Prostate gland (tissue), 2 donors: ENCODE results near the gene ELP1.

Source experiments
- POLR2A ChIP-seq: fragments of 450-650 bp; IDR thresholded peaks from one replicate; pipeline ENCODE4 v1.6.1; 2016; ENCODE audit warnings: antibody characterized with exemption, mild to moderate bottlenecking
- POLR2AphosphoS5 ChIP-seq: sonication (generic); formaldehyde crosslinking; IDR thresholded peaks from one replicate; pipeline ENCODE4 v1.6.1; 2017; ENCODE audit warnings: antibody characterized with exemption
- TF ChIP-seq, protein P1 (sequence below), 4 experiments: fragments of 200-600 bp in 2 of 4; fragments of 450-650 bp in 2 of 4; sonication (generic) in 2 of 4; IDR thresholded peaks; 1 replicate in 3 of 4; 2 replicates in 1 of 4; pipeline ENCODE4 v1.5.1; 2016 to 2019; ENCODE audit warnings: antibody characterized with exemption in 4 of 4, mild to moderate bottlenecking in 2 of 4, moderate library complexity in 2 of 4

DNA sequence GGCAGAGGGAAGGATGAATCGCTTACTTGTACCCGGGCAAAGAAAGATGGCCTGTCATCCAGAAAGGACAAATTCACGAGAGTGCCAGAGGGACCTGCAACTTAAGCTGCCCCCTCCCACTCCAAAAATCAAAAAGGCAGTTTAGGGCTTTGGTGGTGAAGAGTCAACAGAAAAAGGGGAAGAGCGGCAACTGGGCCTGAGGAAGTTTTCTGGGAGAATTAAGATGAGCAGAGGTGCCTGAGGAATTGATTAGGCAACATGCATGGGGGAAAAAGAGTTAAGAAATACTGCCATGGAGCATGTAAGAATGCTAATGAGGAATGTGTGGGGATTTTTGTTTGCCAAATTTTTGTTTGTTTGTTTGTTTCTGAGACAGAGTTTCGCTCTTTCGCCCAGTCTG lies 76.4 kb downstream of the ELP1 start:
- TF ChIP-seq, protein P1, sequence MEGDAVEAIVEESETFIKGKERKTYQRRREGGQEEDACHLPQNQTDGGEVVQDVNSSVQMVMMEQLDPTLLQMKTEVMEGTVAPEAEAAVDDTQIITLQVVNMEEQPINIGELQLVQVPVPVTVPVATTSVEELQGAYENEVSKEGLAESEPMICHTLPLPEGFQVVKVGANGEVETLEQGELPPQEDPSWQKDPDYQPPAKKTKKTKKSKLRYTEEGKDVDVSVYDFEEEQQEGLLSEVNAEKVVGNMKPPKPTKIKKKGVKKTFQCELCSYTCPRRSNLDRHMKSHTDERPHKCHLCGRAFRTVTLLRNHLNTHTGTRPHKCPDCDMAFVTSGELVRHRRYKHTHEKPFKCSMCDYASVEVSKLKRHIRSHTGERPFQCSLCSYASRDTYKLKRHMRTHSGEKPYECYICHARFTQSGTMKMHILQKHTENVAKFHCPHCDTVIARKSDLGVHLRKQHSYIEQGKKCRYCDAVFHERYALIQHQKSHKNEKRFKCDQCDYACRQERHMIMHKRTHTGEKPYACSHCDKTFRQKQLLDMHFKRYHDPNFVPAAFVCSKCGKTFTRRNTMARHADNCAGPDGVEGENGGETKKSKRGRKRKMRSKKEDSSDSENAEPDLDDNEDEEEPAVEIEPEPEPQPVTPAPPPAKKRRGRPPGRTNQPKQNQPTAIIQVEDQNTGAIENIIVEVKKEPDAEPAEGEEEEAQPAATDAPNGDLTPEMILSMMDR (IDR thresholded peaks at IDR 0.05) = no peak
- TF ChIP-seq POLR2AphosphoS5 = no peak
- TF ChIP-seq POLR2A = no peak
